Left ventricle myocardium inferior (tissue), 1 donor: Measurements from ENCODE around the gene PRKCE. TPM values are rescaled to one million over a fixed set of nuclear protein-coding genes. Genes with fewer than 3 reads are reported as not detected.

ENCODE experiments used
- DNase-seq: peaks from one replicate; pipeline ENCODE4 v3.0.0-alpha.2; 2020
- H3K27ac ChIP-seq: fragments of 200-600 bp; replicated peaks from 2 replicates; pipeline ENCODE4 v1.8.0; 2021
- H3K27me3 ChIP-seq: fragments of 200-600 bp; 2 replicates; pipeline ENCODE4 v1.8.0; 2021; ENCODE audit warnings: low read depth
- H3K36me3 ChIP-seq: fragments of 200-600 bp; 2 replicates; pipeline ENCODE4 v1.8.0; 2021
- H3K4me1 ChIP-seq: fragments of 200-600 bp; 2 replicates; pipeline ENCODE4 v1.8.0; 2021
- H3K4me3 ChIP-seq: fragments of 200-600 bp; 2 replicates; pipeline ENCODE4 v1.8.0; 2021; ENCODE audit warnings: mild to moderate bottlenecking, moderate library complexity
- H3K9me3 ChIP-seq: fragments of 200-600 bp; replicated peaks from 2 replicates; pipeline ENCODE4 v1.8.0; 2021
- intact Hi-C: fragments of 100-400 bp; cut with micrococcal nuclease; formaldehyde crosslinking; loops from one replicate; pipeline ENCODE4 v1.11.0; 2022
- total RNA-seq: library from RNA; stranded (reverse); fragmentation: NEBNext Ultra II Directional; extraction: Animal tissue kit (Norgen Biotek cat#: 25700); gene quantifications from one replicate; pipeline ENCODE4 v1.2.1, GENCODE V29; 2021
- TF ChIP-seq, protein P1 (sequence below): fragments of 200-600 bp; IDR thresholded peaks from 2 replicates; pipeline ENCODE4 v1.8.0; 2021; ENCODE audit warnings: antibody characterized with exemption, mild to moderate bottlenecking, borderline replicate concordance
- donor health status: DM: no; HTN: yes; CAD: no; lungs with severe emphysema.

The PRKCE gene
- total RNA-seq, 1 donor from 2014 or later, result 14.7 TPM

DNA sequence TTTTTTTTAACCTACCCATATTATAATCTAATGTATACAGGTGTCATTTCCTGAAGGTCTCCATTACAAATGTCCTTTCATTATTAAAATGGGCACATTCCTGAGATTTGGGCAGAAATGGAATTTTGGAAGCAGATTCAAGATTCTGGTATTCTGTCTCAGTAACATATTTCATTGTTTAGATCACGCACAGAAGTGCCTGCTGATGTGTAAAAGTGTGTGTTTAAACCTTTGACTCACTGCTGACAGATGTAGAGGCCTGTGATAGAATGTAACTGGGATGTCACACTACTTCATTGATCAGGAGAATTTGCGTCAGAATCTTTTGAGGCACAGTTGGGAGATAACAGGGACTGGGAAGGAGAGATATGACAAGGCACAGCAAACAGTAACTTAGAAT lies 368.9 kb downstream of the PRKCE start:
- TF ChIP-seq, protein P1, sequence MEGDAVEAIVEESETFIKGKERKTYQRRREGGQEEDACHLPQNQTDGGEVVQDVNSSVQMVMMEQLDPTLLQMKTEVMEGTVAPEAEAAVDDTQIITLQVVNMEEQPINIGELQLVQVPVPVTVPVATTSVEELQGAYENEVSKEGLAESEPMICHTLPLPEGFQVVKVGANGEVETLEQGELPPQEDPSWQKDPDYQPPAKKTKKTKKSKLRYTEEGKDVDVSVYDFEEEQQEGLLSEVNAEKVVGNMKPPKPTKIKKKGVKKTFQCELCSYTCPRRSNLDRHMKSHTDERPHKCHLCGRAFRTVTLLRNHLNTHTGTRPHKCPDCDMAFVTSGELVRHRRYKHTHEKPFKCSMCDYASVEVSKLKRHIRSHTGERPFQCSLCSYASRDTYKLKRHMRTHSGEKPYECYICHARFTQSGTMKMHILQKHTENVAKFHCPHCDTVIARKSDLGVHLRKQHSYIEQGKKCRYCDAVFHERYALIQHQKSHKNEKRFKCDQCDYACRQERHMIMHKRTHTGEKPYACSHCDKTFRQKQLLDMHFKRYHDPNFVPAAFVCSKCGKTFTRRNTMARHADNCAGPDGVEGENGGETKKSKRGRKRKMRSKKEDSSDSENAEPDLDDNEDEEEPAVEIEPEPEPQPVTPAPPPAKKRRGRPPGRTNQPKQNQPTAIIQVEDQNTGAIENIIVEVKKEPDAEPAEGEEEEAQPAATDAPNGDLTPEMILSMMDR, result no peak
- Histone ChIP-seq H3K4me3 (no peak overlapping the region), H3K27me3 (no peaks in the 10 kb centered on the region), H3K36me3 (peaks cover 6% of the 10 kb centered on the region), H3K9me3 (no peaks in the 10 kb centered on the region), H3K27ac (no peak overlapping the region), H3K4me1 (peaks cover 32% of the 10 kb centered on the region)
- intact Hi-C loops, result no loop called here
- DNase-seq, result no peak

DNA sequence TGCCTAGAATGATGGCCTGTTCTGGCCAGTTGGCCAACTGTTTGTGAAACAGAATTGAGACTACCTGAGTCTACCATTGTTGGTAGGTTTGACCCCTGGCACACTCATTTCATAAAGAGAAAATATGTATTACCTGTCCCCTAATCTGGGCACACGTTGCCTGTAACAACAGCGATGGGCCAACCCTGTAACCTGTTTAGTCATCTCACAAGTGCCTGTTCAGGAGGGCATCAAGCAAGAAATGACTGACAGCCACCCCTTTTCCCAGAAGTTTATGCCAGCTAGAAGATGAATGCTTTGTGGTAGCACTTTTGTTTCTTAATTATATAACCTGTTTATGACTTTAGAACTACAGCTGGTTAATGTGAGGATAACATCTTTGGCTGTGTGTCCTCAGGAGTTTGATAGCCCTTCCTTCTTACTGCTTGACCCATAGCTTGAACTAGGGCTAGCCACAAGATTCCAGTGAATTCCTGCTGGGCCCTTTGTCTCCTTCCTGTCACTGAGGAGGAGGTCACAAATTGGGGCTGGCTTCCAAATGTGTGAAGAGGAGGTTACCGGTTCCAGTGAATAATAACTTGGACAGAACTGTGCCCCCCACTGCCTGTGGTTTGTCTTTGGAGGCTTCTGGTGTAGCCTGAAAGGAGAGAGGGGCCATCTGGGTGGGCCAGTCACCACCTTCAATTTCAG lies 371.8 kb downstream of the PRKCE start:
- Histone ChIP-seq H3K4me1 (peaks cover 25% of the 10 kb centered on the region), H3K27ac (peak overlapping the region; percentile 33), H3K4me3 (no peak overlapping the region), H3K27me3 (no peaks in the 10 kb centered on the region), H3K9me3 (no peaks in the 10 kb centered on the region), H3K36me3 (peaks cover 6% of the 10 kb centered on the region)
- TF ChIP-seq, protein P1, result no peak
- intact Hi-C loops, result no loop called here
- DNase-seq, result no peak

DNA sequence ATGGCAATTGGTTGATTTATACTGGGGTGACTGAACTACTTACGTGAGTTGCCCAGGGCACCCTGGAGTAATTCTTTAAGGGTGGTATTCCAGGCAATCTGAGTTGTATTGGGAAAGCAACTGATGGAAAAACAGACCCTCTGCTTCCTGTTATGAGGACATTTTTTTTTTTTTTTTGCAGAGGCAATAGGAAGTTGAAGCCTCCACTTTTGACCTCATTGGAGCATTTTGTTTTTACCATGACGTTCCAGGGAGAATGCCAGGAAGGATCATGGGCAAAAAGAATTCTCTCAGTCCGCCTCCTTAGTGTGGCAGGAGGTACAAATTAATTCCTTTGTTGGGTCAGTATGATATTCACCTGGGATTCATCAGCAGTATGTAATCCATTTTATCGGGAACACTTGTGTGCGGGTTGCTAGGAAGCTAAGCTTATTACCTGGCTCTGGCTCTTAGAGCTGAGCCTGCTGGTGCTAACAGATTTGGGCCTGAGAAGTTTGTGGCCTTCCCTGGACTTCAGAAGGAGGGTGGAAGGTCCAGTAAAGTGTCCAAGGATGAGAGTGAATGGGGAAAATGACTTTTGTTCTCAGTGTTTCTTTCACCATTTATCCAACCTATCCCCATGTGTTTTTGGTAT lies 372.8 kb downstream of the PRKCE start:
- TF ChIP-seq, protein P1, result no peak
- DNase-seq, result no peak
- H3K4me3 ChIP-seq, result no peak overlapping the region
- H3K9me3 ChIP-seq, result no peaks in the 10 kb centered on the region
- peak overlapping the region; percentile 33 for H3K27ac ChIP-seq
- H3K36me3 ChIP-seq, result peaks cover 6% of the 10 kb centered on the region
- intact Hi-C loops, result no loop called here
- no peaks in the 10 kb centered on the region for H3K27me3 ChIP-seq
- H3K4me1 ChIP-seq, result peaks cover 25% of the 10 kb centered on the region

DNA sequence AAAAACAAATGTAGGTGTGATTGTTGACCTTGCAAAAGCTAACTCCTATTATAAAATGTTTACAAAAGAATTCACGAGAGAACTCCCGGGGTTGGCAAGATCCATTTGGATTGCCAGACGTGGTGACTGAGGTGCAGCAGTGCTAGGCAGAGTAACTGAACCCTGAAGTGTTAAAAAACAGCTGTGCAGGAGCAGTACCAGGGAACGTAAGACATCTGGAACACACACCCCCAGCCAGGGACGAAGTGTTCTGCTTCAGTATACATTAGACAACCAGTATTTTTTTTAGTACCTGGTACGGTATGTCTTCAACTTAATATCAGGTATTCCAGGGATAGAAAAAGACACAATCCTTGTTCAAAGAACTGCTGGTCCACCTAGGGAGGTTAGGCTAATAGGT lies 373.6 kb downstream of the PRKCE start:
- H3K36me3 ChIP-seq, result peaks cover 6% of the 10 kb centered on the region
- intact Hi-C loops, result no loop called here

DNA sequence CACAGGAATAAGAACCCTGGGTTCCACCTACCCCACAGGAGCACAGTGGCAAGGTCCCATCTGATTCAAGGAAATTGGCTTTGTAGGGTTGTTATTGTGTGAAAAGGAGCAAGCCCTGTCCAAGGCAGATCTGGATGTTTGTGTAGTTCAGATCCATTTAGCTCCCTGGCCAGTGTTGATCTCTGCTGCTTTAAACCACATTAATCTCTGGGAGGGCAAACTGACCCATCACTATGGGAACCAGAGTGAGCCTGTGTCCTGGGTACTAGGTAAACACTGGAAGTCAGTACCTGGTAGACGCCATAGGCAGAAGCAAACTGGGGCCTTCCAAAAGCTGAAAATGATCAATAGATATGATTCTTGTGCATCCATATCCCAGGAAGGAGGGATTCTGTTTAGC lies 374.2 kb downstream of the PRKCE start:
- TF ChIP-seq, protein P1, result no peak
- intact Hi-C loops, result no loop called here
- Histone ChIP-seq H3K36me3 (peaks cover 1% of the 10 kb centered on the region), H3K27me3 (no peaks in the 10 kb centered on the region), H3K9me3 (no peaks in the 10 kb centered on the region), H3K27ac (no peak overlapping the region), H3K4me1 (peaks cover 33% of the 10 kb centered on the region), H3K4me3 (no peak overlapping the region)
- no peak for DNase-seq

More for the DNA sequence above, 373.6 kb downstream of the PRKCE start:
- Histone ChIP-seq H3K27me3 (no peaks in the 10 kb centered on the region), H3K27ac (no peak overlapping the region), H3K4me3 (no peak overlapping the region), H3K4me1 (peaks cover 27% of the 10 kb centered on the region), H3K9me3 (no peaks in the 10 kb centered on the region)
- TF ChIP-seq, protein P1, result no peak
- no peak for DNase-seq
